Ovary (tissue), 9 donors: Measurements from ENCODE around the gene ELANE. TPM values are rescaled to one million over a fixed set of nuclear protein-coding genes. Genes with fewer than 3 reads are reported as not detected.
"Not testable (repeated sequence)": the region's sequence is repeated elsewhere in the genome, so short reads cannot be mapped to it uniquely, and the experiment has no call there.

ENCODE experiments used
- DNase-seq, 5 donors: peaks; one replicate each; pipeline ENCODE4 v3.0.0-alpha.2; 2019 to 2020
- H3K27ac ChIP-seq, 2 donors: fragments of 200-600 bp; one replicate each; pipeline versions ENCODE4 v1.5.1 to v1.8.0; 2019 to 2022
- H3K27me3 ChIP-seq: fragments of 200-600 bp; one replicate; pipeline ENCODE4 v1.8.0; 2022
- H3K36me3 ChIP-seq: fragments of 200-600 bp; sonication (generic); one replicate; pipeline ENCODE4 v1.5.1; 2019
- H3K4me1 ChIP-seq: one replicate; pipeline ENCODE4 v1.8.1; 2013; ENCODE audit warnings: mild to moderate bottlenecking, moderate library complexity; ENCODE audit not compliant: insufficient read depth
- H3K4me3 ChIP-seq: fragments of 200-600 bp; sonication (generic); one replicate; pipeline ENCODE4 v1.5.1; 2017
- H3K9me3 ChIP-seq, 2 donors: fragments of 200-600 bp in 1 of 2; sonication (generic) in 1 of 2; one replicate each; pipeline versions ENCODE4 v1.5.1 to v1.8.1; 2013 to 2019; ENCODE audit warnings: mild to moderate bottlenecking in 1 of 2, moderate library complexity in 1 of 2
- CTCF ChIP-seq, 3 donors: fragments of 450-650 bp in 2 of 3; fragments of 200-600 bp in 1 of 3; IDR thresholded peaks; one replicate each; pipeline versions ENCODE4 v1.5.1 to v1.8.0; 2016 to 2022; ENCODE audit warnings: antibody characterized with exemption in 3 of 3, mild to moderate bottlenecking in 1 of 3
- EP300 ChIP-seq: sonication (generic); formaldehyde crosslinking; IDR thresholded peaks from one replicate; pipeline ENCODE4 v1.6.1; 2017; ENCODE audit warnings: antibody characterized with exemption
- POLR2A ChIP-seq: fragments of 450-650 bp; IDR thresholded peaks from one replicate; pipeline ENCODE4 v1.6.1; 2017; ENCODE audit warnings: antibody characterized with exemption, mild to moderate bottlenecking, moderate library complexity
- WGBS, 3 donors: extraction: QIAGEN DNeasy Blood & Tissue Kit in 1 of 3; methylation state at CpG; one replicate each; pipeline versions ENCODE4 v1.1.5 to v1.1.7; 2013 to 2017; 5-methylcytosine and 5-hydroxymethylcytosine counted together
- intact Hi-C, 4 donors: fragments of 100-400 bp; cut with DNase I; formaldehyde crosslinking; loops; one replicate each; pipeline versions ENCODE4 v1.11.0 to v1.15.1; 2022 to 2023
- polyA plus RNA-seq, 2 donors: library from polyadenylated mRNA; stranded (reverse); fragments of 200-250 nt in 1 of 2; fragments of 350-450 nt in 1 of 2; fragmentation: Illumina TruSeq in 1 of 2; extraction: RNeasy Lipid Tissue Mini Kit (QIAGEN cat#74804) in 1 of 2; gene quantifications; one replicate each; pipeline ENCODE4 v1.2.3, GENCODE V29; 2013 to 2014
- total RNA-seq, 7 donors: library from RNA; depleted of rRNA in 2 of 7; stranded (reverse); fragments of >200 nt in 2 of 7; fragmentation: NEBNext Ultra II Directional in 3 of 7; extraction: Animal tissue kit (Norgen Biotek cat#: 25700) in 3 of 7; gene quantifications; one replicate each; pipeline versions ENCODE4 v1.1.0 to v1.2.4, GENCODE V29; 2016 to 2023
- donor health status: DM: no; HTN: no; CAD: no; lungs with moderate emphysema.
- donor health status: DM: no; HTN: no; CAD: no.
- donor health status: Bipolar disorder and iron deficiency.
- donor health status: DM: yes; HTN: yes; CAD: no.
- donor health status: DM: no; HTN: no; CAD: no.
- donor health status: DM: yes; HTN: yes; CAD: no.

ELANE gene
- total and polyA plus RNA-seq, 9 donors: 0.27 to 0.72 (median 0.47) TPM; not detected in 5

- DNase-seq: peak in 2 of 5 donors; percentile 51 to 53
- Histone ChIP-seq H3K27ac (no peak overlapping the region), H3K4me3 (no peak overlapping the region), H3K27me3 (no peaks in the 10 kb centered on the region), H3K9me3 (no peaks in the 10 kb centered on the region), H3K4me1 (peaks cover 17% of the 10 kb centered on the region), H3K36me3 (no peaks in the 10 kb centered on the region)
- WGBS, 3 donors: 87 to 89% (median 88%) methylated on average over 17 to 22 of the region's 22 CpGs
- TF ChIP-seq CTCF (IDR thresholded peaks at IDR 0.05): no peak
- no peak for TF ChIP-seq EP300
- no peak for TF ChIP-seq POLR2A
- intact Hi-C loops: no loop called here
Observed at GRCh38 chr19:873561-874041, 21.5 kb downstream of the ELANE start.

DNA sequence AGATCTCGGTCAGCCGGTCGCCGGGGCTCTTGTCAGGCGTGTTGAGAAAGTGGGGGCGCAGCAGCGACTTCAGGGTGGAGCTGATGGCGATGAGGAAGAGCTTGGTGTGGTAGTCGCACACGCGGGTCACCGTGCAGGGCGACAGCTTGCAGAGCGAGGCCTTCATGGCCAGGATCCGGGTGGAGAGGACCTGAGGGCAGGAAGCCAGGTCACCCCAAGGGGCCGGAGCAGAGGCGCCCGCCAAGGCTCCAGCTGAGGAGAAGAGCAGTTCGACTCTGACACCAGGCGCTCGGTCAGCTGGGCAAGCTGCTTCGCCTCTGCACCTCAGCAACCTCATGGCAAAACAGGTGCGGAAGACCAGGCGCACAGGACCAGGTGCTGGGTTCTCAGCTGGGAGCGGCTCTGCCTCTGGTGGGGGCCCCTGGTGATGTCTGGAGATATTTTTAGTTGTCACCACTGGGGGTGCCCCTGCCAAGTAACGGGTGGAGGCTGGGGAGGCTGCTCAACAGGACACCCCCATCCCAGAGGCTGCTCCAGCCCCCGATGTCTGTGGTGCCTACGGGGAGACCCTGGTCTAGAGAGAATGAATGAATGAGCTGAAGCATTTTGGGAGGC lies 23.3 kb downstream of the ELANE start:
- intact Hi-C loops: no loop called here
- Histone ChIP-seq H3K9me3 (no peaks in the 10 kb centered on the region), H3K27ac (no peak overlapping the region), H3K4me1 (peaks cover 8% of the 10 kb centered on the region), H3K27me3 (no peaks in the 10 kb centered on the region), H3K4me3 (no peak overlapping the region), H3K36me3 (no peaks in the 10 kb centered on the region)
- DNase-seq: no peak
- WGBS, 3 donors: 89 to 91% (median 90%) methylated on average over 27 to 28 of the region's 28 CpGs
- TF ChIP-seq EP300: no peak
- no peak for TF ChIP-seq CTCF (IDR thresholded peaks at IDR 0.05)
- no peak for TF ChIP-seq POLR2A

GRCh38 chr19:876089-876488 lies 24.0 kb downstream of the ELANE start:
- Histone ChIP-seq H3K4me3 (no peak overlapping the region), H3K27ac (no peak overlapping the region), H3K36me3 (no peaks in the 10 kb centered on the region), H3K27me3 (no peaks in the 10 kb centered on the region), H3K9me3 (no peaks in the 10 kb centered on the region), H3K4me1 (peaks cover 8% of the 10 kb centered on the region)
- DNase-seq: no peak
- TF ChIP-seq POLR2A (no peak), CTCF (IDR thresholded peaks at IDR 0.05) (no peak), EP300 (no peak)
- intact Hi-C loops: no loop called here
- 62 to 72% (median 68%) methylated on average over 18 of the region's 18 CpGs for WGBS, 3 donors

DNA sequence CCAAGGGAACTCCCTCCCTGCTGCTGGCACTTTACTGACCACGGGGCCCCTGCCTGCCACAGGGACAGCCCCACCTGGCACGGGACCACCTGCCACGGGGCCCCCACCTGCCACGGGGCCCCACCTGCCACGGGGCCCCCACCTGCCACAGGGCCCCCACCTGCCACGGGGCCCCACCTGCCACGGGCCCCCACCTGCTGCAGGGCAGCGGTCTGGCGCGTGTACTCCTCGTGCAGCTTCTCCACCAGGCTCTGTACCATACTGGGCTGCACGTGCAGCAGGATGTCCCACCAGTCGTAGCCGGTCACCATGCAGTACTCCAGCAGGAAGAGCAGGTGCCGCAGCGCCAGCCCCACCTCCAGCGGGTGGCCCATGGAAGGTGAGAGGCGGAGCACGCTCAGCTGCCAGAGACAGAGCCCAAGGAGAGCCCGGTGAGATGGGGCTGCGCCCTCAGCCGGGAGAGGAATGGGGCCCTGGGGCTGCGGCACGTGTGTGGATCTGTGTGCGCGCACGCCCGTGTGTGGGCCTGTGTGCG lies 24.7 kb downstream of the ELANE start:
- intact Hi-C loops: no loop called here
- WGBS, 3 donors: 89 to 92% (median 89%) methylated on average over 24 to 29 of the region's 29 CpGs
- DNase-seq: no peak
- H3K4me1 ChIP-seq: peaks cover 8% of the 10 kb centered on the region
- no peaks in the 10 kb centered on the region for H3K9me3 ChIP-seq
- no peaks in the 10 kb centered on the region for H3K36me3 ChIP-seq
- no peak overlapping the region for H3K27ac ChIP-seq
- no peak overlapping the region for H3K4me3 ChIP-seq
- no peaks in the 10 kb centered on the region for H3K27me3 ChIP-seq
- TF ChIP-seq EP300 (no peak), POLR2A (no peak), CTCF (IDR thresholded peaks at IDR 0.05) (no peak)

GRCh38 chr19:877992-878660 lies 26.0 kb downstream of the ELANE start:
- H3K36me3 ChIP-seq, H3K9me3 ChIP-seq, intact Hi-C loops, H3K4me3 ChIP-seq, H3K27ac ChIP-seq, DNase-seq, H3K4me1 ChIP-seq, H3K27me3 ChIP-seq: not testable (repeated sequence)
- 83 to 88% (median 86%) methylated on average over 8 to 23 of the region's 23 CpGs for WGBS, 3 donors

DNA sequence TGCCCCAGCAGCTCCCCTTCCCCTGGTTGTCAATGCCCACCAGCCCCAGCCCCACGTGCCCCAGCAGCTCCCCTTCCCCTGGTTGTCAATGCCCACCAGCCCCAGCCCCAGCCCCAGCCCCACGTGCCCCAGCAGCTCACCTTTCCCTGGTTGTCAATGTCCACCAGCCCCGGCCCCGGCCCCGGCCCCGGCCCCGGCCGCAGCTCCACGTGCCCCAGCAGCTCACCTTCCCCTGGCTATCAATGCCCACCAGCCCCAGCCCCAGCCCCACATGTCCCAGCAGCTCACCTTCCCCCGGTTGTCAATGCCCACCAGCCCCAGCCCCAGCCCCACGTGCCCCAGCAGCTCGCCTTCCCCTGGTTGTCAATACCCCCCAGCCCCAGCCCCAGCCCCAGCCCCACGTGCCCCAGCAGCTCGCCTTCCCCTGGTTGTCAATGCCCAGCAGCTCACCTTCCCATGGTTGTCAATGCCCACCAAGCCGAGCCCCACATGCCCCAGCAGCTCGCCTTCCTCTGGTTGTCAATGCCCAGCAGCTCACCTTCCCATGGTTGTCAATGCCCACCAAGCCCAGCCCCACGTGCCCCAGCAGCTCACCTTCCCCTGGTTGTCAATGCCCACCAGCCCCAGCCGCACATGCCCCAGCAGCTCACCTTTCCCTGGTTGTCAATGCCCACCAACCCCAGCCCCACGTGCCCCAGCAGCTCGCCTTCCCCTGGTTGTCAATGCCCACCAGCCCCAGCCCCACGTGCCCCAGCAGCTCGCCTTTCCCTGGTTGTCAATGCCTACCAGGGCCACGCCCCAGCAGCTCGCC lies 26.9 kb downstream of the ELANE start:
- H3K4me1 ChIP-seq, DNase-seq, H3K27me3 ChIP-seq, H3K36me3 ChIP-seq, H3K9me3 ChIP-seq, H3K27ac ChIP-seq, intact Hi-C loops, H3K4me3 ChIP-seq: not testable (repeated sequence)
- WGBS, 3 donors: 78 to 86% (median 79%) methylated on average over 16 to 24 of the region's 24 CpGs
